ENCODE measurements around the gene COL20A1.

DNA sequence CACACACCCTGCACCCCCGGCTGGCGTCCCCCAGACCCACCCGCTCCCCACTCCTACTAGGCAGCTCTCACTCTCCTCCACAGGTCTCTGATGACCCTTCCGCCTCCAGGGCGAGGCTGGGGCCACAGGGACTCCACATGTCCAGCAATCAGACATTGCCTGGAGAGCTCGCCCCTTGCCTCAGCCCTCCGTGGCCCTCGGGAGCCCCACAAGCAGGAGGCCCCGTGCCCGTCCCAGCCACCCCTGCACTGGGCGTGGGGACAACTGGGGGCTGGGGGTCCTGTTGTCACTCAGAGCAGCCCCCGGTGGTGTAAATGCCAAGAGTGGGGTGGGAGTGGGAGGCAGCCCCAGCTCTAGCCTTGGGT, 1.5 kb downstream of the COL20A1 start:
- TF ChIP-seq, protein P1, sequence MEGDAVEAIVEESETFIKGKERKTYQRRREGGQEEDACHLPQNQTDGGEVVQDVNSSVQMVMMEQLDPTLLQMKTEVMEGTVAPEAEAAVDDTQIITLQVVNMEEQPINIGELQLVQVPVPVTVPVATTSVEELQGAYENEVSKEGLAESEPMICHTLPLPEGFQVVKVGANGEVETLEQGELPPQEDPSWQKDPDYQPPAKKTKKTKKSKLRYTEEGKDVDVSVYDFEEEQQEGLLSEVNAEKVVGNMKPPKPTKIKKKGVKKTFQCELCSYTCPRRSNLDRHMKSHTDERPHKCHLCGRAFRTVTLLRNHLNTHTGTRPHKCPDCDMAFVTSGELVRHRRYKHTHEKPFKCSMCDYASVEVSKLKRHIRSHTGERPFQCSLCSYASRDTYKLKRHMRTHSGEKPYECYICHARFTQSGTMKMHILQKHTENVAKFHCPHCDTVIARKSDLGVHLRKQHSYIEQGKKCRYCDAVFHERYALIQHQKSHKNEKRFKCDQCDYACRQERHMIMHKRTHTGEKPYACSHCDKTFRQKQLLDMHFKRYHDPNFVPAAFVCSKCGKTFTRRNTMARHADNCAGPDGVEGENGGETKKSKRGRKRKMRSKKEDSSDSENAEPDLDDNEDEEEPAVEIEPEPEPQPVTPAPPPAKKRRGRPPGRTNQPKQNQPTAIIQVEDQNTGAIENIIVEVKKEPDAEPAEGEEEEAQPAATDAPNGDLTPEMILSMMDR (IDR thresholded peaks at IDR 0.05) = no peak
- TF ChIP-seq EZH2 (IDR thresholded peaks at IDR 0.05; ENCODE audit: borderline replicate concordance, insufficient read depth, low read depth, low read length, poor library complexity, severe bottlenecking) = no peak

Measured in B cell (primary cell).